Natural killer cell (primary cell): Measurements from ENCODE around the gene EPHA2. TPM values are rescaled to one million over a fixed set of nuclear protein-coding genes. Genes with fewer than 3 reads are reported as not detected.
A peak's percentile ranks its signal among the peaks of the same experiment; 100 is the strongest.

Experiments used
- ATAC-seq, 3 donors: fragments of 150-1000 bp in 2 of 3; fragments of 200-7000 bp in 1 of 3; cut with Tn5 transposase; 1 replicate in 1 of 3; 2 replicates in 2 of 3; pipeline ENCODE4 v1.10.0; 2021; ENCODE audit warnings: mild to moderate bottlenecking in 2 of 3, moderate library complexity in 2 of 3
- DNase-seq, 2 donors: peaks; one replicate each; pipeline versions ENCODE4 v3.0.0 to v3.0.0-alpha.2; 2013 to 2021; ENCODE audit warnings: mixed read lengths in 1 of 2
- H3K27ac ChIP-seq: one replicate; pipeline ENCODE4 v1.5.1; 2013; ENCODE audit warnings: mild to moderate bottlenecking, low read length
- H3K27me3 ChIP-seq: one replicate; pipeline ENCODE4 v1.6.1; 2013; ENCODE audit warnings: low read length; ENCODE audit not compliant: control insufficient read depth, insufficient read depth
- H3K36me3 ChIP-seq: one replicate; pipeline ENCODE4 v1.6.1; 2013; ENCODE audit warnings: low read length; ENCODE audit not compliant: control insufficient read depth, insufficient read depth
- H3K4me1 ChIP-seq: one replicate; pipeline ENCODE4 v1.6.1; 2013; ENCODE audit warnings: low read length; ENCODE audit not compliant: control insufficient read depth, insufficient read depth
- H3K4me3 ChIP-seq: one replicate; pipeline ENCODE4 v1.5.1; 2013; ENCODE audit warnings: low read length
- H3K9me3 ChIP-seq: one replicate; pipeline ENCODE4 v1.6.1; 2013; ENCODE audit warnings: low read length; ENCODE audit not compliant: control insufficient read depth, insufficient read depth
- H3K27ac Mint-ChIP-seq, 2 donors: one replicate each; pipeline ENCODE4 v1.8.0; 2022; ENCODE audit warnings: mild to moderate bottlenecking in 2 of 2, mixed read lengths in 2 of 2, moderate library complexity in 1 of 2
- H3K27me3 Mint-ChIP-seq, 2 donors: one replicate each; pipeline ENCODE4 v1.8.0; 2022; ENCODE audit warnings: low read depth in 2 of 2, mixed read lengths in 2 of 2
- H3K36me3 Mint-ChIP-seq: one replicate; pipeline ENCODE4 v1.8.0; 2022; ENCODE audit warnings: mixed read lengths
- H3K4me1 Mint-ChIP-seq, 2 donors: one replicate each; pipeline ENCODE4 v1.8.0; 2022; ENCODE audit warnings: mixed read lengths in 2 of 2
- H3K4me3 Mint-ChIP-seq: one replicate; pipeline ENCODE4 v1.8.0; 2022; ENCODE audit warnings: mild to moderate bottlenecking, moderate library complexity, mixed read lengths
- H3K9me3 Mint-ChIP-seq, 2 donors: one replicate each; pipeline ENCODE4 v1.8.0; 2022; ENCODE audit warnings: mixed read lengths in 2 of 2
- CTCF ChIP-seq: fragments of 200-600 bp; IDR thresholded peaks from one replicate; pipeline ENCODE4 v1.8.0; 2022; ENCODE audit warnings: antibody characterized with exemption
- WGBS: methylation state at CpG from one replicate; pipeline ENCODE4 v1.1.7; 2013; ENCODE audit warnings: missing lambda C conversion rate; ENCODE audit not compliant: insufficient coverage; 5-methylcytosine and 5-hydroxymethylcytosine counted together
- intact Hi-C: fragments of 100-400 bp; cut with micrococcal nuclease; formaldehyde crosslinking; loops from one replicate; pipeline ENCODE4 v1.14.2; 2022
- total RNA-seq, 4 donors: library from RNA; stranded (reverse); fragments of 120-200 nt in 1 of 4; gene quantifications; one replicate each; pipeline versions ENCODE4 v1.2.3 to v1.2.4, GENCODE V29; 2013 to 2022

Gene EPHA2
- total RNA-seq, 3 donors from 2014 or later (not counting 1 experiment from before 2014, with no cell fraction given), result 0.13 TPM; not detected in 2

GRCh38 chr1:16117369-16117768, 38.5 kb downstream of the EPHA2 start:
- Mint-ChIP-seq H3K27ac (peak overlapping the region in 1 of 2 donors; percentile 12), H3K4me1 (peaks cover 29 to 33% of the 10 kb centered on the region in 2 donors), H3K9me3 (no peaks in the 10 kb centered on the region), H3K4me3 (no peak overlapping the region), H3K36me3 (no peaks in the 10 kb centered on the region), H3K27me3 (peaks cover 0 to 3% of the 10 kb centered on the region in 2 donors)
- DNase-seq (no peak), ATAC-seq (peak in 2 of 3 donors; percentile 36 to 57)
- H3K9me3 ChIP-seq, result no peaks in the 10 kb centered on the region
- 57% methylated on average over 6 of the region's 6 CpGs for WGBS
- no peak overlapping the region for H3K4me3 ChIP-seq
- no peak for TF ChIP-seq CTCF
- intact Hi-C loops, result no loop called here
- no peaks in the 10 kb centered on the region for H3K27me3 ChIP-seq
- H3K27ac ChIP-seq, result no peak overlapping the region
- peaks cover 21% of the 10 kb centered on the region for H3K4me1 ChIP-seq
- H3K36me3 ChIP-seq, result no peaks in the 10 kb centered on the region

- Mint-ChIP-seq H3K27ac (no peak overlapping the region), H3K4me3 (no peak overlapping the region), H3K9me3 (no peaks in the 10 kb centered on the region), H3K27me3 (peaks cover 0 to 6% of the 10 kb centered on the region in 2 donors), H3K36me3 (no peaks in the 10 kb centered on the region), H3K4me1 (peaks cover 24 to 26% of the 10 kb centered on the region in 2 donors)
- DNase-seq (no peak), ATAC-seq (no peak)
- no peaks in the 10 kb centered on the region for H3K36me3 ChIP-seq
- no peaks in the 10 kb centered on the region for H3K9me3 ChIP-seq
- H3K27ac ChIP-seq, result no peak overlapping the region
- WGBS, result 94% methylated on average over 8 of the region's 8 CpGs
- no peak for TF ChIP-seq CTCF
- intact Hi-C loops, result no loop called here
- H3K27me3 ChIP-seq, result no peaks in the 10 kb centered on the region
- H3K4me1 ChIP-seq, result peaks cover 13% of the 10 kb centered on the region
- no peak overlapping the region for H3K4me3 ChIP-seq
Observed at GRCh38 chr1:16116625-16117024, 39.2 kb downstream of the EPHA2 start.

GRCh38 chr1:16116002-16116401, 39.9 kb downstream of the EPHA2 start:
- WGBS, result 88% methylated on average over 16 of the region's 16 CpGs
- intact Hi-C loops, result no loop called here
- TF ChIP-seq CTCF, result no peak

GRCh38 chr1:16115468-16115983, 40.3 kb downstream of the EPHA2 start:
- H3K27ac Mint-ChIP-seq, result no peak overlapping the region
- H3K36me3 Mint-ChIP-seq, result no peaks in the 10 kb centered on the region
- DNase-seq, result no peak
- peaks cover 13 to 15% of the 10 kb centered on the region in 2 donors for H3K4me1 Mint-ChIP-seq
- no peaks in the 10 kb centered on the region for H3K9me3 Mint-ChIP-seq
- no peak for TF ChIP-seq CTCF
- no peak overlapping the region for H3K4me3 ChIP-seq
- peaks cover 0 to 11% of the 10 kb centered on the region in 2 donors for H3K27me3 Mint-ChIP-seq
- no peak overlapping the region for H3K27ac ChIP-seq
- H3K4me1 ChIP-seq, result peaks cover 12% of the 10 kb centered on the region
- H3K9me3 ChIP-seq, result no peaks in the 10 kb centered on the region
- ATAC-seq, result no peak
- H3K4me3 Mint-ChIP-seq, result no peak overlapping the region
- 68% methylated on average over 6 of the region's 6 CpGs for WGBS
- no peaks in the 10 kb centered on the region for H3K27me3 ChIP-seq
- intact Hi-C loops, result no loop called here
- no peaks in the 10 kb centered on the region for H3K36me3 ChIP-seq

More at GRCh38 chr1:16116002-16116401, 39.9 kb downstream of the EPHA2 start:
- Histone ChIP-seq H3K36me3 (no peaks in the 10 kb centered on the region), H3K27me3 (no peaks in the 10 kb centered on the region), H3K27ac (no peak overlapping the region), H3K4me1 (peaks cover 12% of the 10 kb centered on the region), H3K9me3 (no peaks in the 10 kb centered on the region), H3K4me3 (no peak overlapping the region)
- no peaks in the 10 kb centered on the region for H3K9me3 Mint-ChIP-seq
- peaks cover 18 to 20% of the 10 kb centered on the region in 2 donors for H3K4me1 Mint-ChIP-seq
- peaks cover 0 to 11% of the 10 kb centered on the region in 2 donors for H3K27me3 Mint-ChIP-seq
- no peak for ATAC-seq
- no peak for DNase-seq
- no peak overlapping the region for H3K4me3 Mint-ChIP-seq
- H3K36me3 Mint-ChIP-seq, result no peaks in the 10 kb centered on the region
- H3K27ac Mint-ChIP-seq, result no peak overlapping the region
